ENCODE results near the gene CYP4F8. TPM values are rescaled to one million over a fixed set of nuclear protein-coding genes. Genes with fewer than 3 reads are reported as not detected.
A peak's percentile ranks its signal among the peaks of the same experiment; 100 is the strongest.
"Not testable (repeated sequence)": the region's sequence is repeated elsewhere in the genome, so short reads cannot be mapped to it uniquely, and the experiment has no call there.

Gene CYP4F8
- total RNA-seq, 4 donors from 2014 or later: not detected

GRCh38 chr19:15589760-15590451 is 25.1 kb upstream of the CYP4F8 start:
- no peaks in the 10 kb centered on the region for H3K36me3 ChIP-seq
- TF ChIP-seq POLR2A (IDR thresholded peaks at IDR 0.05): no peak
- TF ChIP-seq CTCF (IDR thresholded peaks at IDR 0.05): no peak
- no peaks in the 10 kb centered on the region for H3K9me3 ChIP-seq
- no peaks in the 10 kb centered on the region for H3K4me1 ChIP-seq
- DNase-seq: no peak
- no peak overlapping the region for H3K4me3 ChIP-seq
- no peak overlapping the region for H3K27ac ChIP-seq
- H3K27me3 ChIP-seq: no peaks in the 10 kb centered on the region

GRCh38 chr19:15591796-15592195 is 23.2 kb upstream of the CYP4F8 start:
- no peak for DNase-seq
- TF ChIP-seq POLR2A (IDR thresholded peaks at IDR 0.05) (no peak), CTCF (IDR thresholded peaks at IDR 0.05) (no peak)
- H3K27ac ChIP-seq: no peak overlapping the region
- no peaks in the 10 kb centered on the region for H3K9me3 ChIP-seq
- H3K4me1 ChIP-seq: no peaks in the 10 kb centered on the region
- no peaks in the 10 kb centered on the region for H3K27me3 ChIP-seq
- H3K4me3 ChIP-seq: no peak overlapping the region
- H3K36me3 ChIP-seq: no peaks in the 10 kb centered on the region

GRCh38 chr19:15592506-15592905 is 22.5 kb upstream of the CYP4F8 start:
- not testable (repeated sequence) for DNase-seq, H3K27me3 ChIP-seq, H3K9me3 ChIP-seq, H3K36me3 ChIP-seq, H3K27ac ChIP-seq, H3K4me1 ChIP-seq, H3K4me3 ChIP-seq

GRCh38 chr19:15593766-15594165 is 21.3 kb upstream of the CYP4F8 start:
- H3K4me1 ChIP-seq, H3K4me3 ChIP-seq, H3K36me3 ChIP-seq, H3K27me3 ChIP-seq, H3K9me3 ChIP-seq, H3K27ac ChIP-seq: not testable (repeated sequence)
- peak in 1 of 3 donors; percentile 10 for DNase-seq

- H3K27ac ChIP-seq: no peak overlapping the region
- no peaks in the 10 kb centered on the region for H3K27me3 ChIP-seq
- no peak for TF ChIP-seq POLR2A (IDR thresholded peaks at IDR 0.05)
- TF ChIP-seq CTCF (IDR thresholded peaks at IDR 0.05): no peak
- H3K4me1 ChIP-seq: no peaks in the 10 kb centered on the region
- H3K9me3 ChIP-seq: no peaks in the 10 kb centered on the region
- H3K4me3 ChIP-seq: no peak overlapping the region
- H3K36me3 ChIP-seq: no peaks in the 10 kb centered on the region
- no peak for DNase-seq
Observed at GRCh38 chr19:15595069-15595468, 19.9 kb upstream of the CYP4F8 start.

GRCh38 chr19:15607978-15608925 is 6.8 kb upstream of the CYP4F8 start:
- H3K27me3 ChIP-seq, H3K27ac ChIP-seq, DNase-seq, H3K4me1 ChIP-seq, H3K9me3 ChIP-seq, H3K36me3 ChIP-seq, H3K4me3 ChIP-seq: not testable (repeated sequence)

GRCh38 chr19:15609261-15609660 is 5.8 kb upstream of the CYP4F8 start:
- no peaks in the 10 kb centered on the region for H3K4me1 ChIP-seq
- H3K9me3 ChIP-seq: no peaks in the 10 kb centered on the region
- no peak overlapping the region for H3K4me3 ChIP-seq
- no peak for TF ChIP-seq POLR2A (IDR thresholded peaks at IDR 0.05)
- TF ChIP-seq CTCF (IDR thresholded peaks at IDR 0.05): no peak
- H3K36me3 ChIP-seq: no peaks in the 10 kb centered on the region
- H3K27me3 ChIP-seq: no peaks in the 10 kb centered on the region
- DNase-seq: no peak
- H3K27ac ChIP-seq: no peak overlapping the region

All from Peyer's patch (tissue), 4 donors.